HG03175 (cell line): ENCODE results near the gene COL9A2.

Experiments used
- ATAC-seq: cut with Tn5 transposase; IDR thresholded peaks from one replicate; pipeline ENCODE4 v1.9.1; 2021; ENCODE audit warnings: mild to moderate bottlenecking, moderate library complexity; ENCODE audit not compliant: unreplicated experiment

Gene COL9A2

DNA sequence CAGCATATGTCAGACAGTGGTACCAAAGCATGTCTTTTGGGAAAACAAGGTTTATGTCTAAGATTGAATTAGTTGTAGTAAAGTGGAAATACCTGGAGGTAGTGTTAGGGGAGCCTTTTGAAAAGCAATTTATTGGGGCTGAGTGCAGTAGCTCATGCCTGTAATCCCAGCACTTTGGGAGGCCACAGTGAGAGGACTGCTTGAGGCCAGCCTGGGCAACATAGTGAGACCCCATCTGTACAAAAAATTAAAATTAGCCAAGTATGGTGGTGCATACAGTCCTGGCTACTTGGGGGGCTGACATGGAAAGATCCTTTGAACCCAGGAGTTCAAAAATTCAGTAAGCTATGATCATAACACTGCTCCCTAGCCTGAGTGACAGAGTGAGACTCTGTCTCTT lies 51.8 kb downstream of the COL9A2 start:
- no peak for ATAC-seq

DNA sequence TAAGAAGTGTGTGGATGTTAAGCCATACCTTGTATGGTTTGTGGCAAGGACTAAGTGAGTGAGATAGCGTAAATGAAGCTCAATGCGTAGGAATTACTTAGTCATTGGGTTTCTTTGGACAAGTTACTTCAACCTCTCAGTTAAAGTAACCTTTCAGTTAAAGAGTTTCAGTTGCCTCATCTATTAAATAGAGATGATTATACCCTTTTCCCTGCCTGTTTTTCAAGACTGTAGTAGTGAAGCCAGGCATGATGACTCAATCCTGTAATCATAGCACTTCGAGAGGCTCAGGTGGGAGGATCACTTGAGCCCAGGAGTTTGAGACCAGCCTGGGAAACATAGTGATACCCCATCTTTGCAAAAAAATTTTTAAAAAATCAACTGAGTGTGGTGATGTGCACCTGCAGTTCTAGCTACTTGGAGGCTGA lies 52.7 kb downstream of the COL9A2 start:
- ATAC-seq: no peak

DNA sequence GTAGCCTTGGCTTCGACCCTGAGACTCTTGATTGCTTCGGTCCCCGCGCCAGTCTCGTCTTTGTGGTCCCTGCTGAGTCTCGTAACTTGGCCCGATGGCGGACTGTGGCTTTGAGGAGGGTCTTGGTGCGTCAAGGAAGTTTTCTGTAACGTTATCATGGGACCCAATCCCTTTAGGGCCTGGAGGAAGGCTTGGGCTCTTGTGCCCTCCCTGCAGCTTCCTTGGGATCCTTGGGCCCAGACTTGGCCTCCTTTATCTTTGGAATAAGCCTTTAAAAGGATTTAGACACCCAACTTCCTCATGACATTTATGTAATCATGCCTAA lies 58.7 kb downstream of the COL9A2 start:
- ATAC-seq: no peak

DNA sequence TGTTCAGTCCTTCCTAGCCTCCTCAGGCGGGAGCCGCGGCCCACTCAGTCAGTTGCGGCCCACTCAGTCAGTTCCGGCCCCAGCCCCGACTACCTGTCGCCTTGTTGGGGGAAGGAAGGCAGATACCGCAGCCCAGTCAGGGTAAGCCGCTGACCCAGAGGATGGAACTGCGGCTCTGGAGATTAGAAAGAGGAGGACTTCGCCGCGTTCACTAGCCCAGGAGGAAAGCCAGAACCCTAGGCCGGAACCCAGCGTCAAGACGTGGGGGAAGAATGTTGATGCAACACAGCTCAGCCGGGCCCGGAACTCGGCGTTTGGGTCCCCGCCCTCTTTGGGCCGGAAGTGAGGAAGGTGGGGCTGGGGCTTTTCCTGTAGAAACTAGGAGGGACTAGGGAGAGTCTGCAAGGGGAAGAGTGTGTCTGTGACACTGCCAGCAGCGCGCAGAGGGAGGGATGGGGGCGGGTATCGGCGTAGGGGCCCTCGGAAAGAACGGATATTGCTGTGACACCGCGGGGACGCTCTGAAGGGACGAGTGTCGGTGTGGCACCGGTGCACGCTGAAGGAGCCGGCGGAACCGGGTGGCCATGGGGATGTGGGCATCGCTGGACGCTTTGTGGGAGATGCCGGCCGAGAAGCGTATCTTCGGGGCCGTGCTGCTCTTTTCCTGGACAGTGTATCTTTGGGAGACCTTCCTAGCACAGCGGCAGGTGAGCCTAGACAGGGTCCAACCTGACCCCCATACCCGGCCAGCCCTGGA lies 59.2 kb downstream of the COL9A2 start, which contains the start of gene ZMPSTE24:
ZMPSTE24 (plus strand) TSS at position 549 of the 757 bp plus-strand sequence; CDS start at position 585, 36 bp downstream.
- ATAC-seq: peak; percentile 91

DNA sequence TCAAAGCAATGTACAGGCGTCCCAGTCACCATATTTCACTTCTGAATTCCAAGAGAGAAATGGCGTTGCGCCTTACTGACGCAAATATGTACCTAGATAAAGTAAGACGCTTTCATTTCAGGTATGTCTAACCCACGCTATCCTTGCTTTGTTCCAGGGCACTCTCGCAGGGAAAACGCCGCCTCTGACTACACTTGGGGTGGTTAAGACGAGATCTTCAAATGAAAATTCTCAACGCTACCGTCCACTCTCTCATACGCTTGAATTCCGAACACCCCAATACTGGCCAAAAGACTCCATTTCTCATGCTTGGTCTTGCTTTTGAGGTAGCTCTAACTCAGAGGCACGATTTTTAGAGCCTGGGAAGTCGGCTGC lies 59.8 kb downstream of the COL9A2 start:
- ATAC-seq: no peak

DNA sequence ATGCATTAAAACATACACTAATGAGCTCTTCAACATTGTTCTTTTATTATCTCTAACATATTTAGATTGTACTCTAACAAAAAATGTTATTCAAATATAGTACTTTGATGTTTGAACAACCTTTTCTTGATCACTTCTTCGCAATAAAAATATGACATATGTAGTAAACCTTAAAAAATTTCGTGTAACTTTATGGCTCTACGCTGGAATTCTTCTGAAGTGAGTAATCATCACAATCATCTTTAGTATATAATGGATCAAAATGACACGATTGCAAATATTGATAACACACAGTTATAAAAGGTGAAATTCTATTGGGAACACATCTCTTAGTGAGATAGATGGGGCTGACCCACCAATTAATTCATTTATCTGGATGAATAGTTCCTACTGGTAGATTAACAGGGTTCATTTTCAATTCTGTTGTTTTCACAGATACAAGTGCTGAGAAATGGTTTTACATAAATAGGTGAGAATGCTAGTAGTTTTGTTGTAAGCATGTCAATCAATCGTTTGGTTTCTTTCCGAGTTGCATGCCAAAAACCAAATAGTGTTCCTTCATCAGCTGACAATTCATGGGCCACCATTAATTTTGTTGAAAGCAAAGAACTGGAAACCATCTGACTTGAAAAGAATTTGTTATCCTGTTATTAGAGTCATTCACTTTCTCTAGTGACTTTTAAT lies 60.5 kb downstream of the COL9A2 start:
- no peak for ATAC-seq

DNA sequence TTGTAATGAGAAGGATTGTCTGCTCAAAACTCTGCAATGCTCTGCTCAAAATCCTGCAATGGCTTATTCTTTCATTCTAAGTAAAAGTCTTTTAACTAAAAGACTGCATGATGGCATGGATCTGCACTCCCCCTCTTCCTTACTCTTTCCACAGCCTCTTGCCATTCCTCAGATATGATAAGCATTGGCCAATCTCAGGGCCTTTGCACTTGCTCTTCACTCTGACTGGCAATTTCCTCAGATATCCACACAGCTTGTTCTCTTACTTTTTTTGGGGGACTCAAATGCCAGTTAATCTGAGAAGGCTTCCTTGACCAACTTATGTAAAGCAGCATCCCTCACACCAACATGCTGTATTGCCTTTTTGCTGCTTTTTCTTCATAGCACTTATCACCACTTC lies 61.9 kb downstream of the COL9A2 start:
- no peak for ATAC-seq

DNA sequence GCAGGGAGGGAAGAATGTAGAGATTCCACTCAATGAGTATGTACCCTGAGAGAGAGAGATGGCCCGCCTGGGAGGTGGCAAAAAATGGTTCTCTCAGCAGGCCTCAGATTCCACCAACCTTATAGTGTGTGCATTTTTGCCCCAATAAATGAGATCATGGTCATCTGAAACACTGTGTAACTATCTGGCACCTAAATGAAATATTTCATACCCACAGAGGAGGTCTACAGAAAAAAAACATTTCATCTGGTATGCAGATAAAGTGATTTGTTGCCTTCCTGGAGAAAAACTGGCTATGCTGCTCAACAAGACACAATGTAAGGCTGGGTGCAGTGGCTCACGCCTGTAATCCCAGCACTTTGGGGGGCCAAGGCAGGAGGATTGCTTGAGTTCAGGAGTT lies 64.5 kb downstream of the COL9A2 start:
- ATAC-seq: no peak

DNA sequence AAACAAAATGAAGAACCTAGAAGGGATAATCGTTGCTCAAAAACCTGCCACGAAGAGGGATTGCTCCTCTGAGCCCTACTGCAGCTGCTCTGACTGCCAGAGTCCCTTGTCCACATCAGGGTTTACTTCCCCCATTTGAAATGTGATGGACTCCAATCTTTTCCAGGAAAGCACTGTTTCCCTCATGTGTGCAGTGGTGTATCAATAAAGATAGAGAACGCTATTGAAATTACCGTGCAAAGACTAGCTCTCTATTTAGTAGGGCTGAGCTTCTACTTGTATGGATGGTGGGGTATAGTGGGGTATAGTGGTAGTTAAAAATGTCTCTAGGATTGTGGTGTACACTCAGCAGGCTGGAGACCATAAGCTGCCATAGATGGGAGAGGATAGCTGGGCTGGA lies 65.6 kb downstream of the COL9A2 start:
- no peak for ATAC-seq
